Measurements from ENCODE around the gene RAPGEF1. TPM values are rescaled to one million over a fixed set of nuclear protein-coding genes. Genes with fewer than 3 reads are reported as not detected.

RAPGEF1 gene
- total RNA-seq, 1 donor from 2014 or later, result 144 TPM

- Histone ChIP-seq H3K36me3 (peaks cover 73% of the 10 kb centered on the region), H3K9me3 (no peaks in the 10 kb centered on the region), H3K4me3 (no peak overlapping the region), H3K27ac (no peak overlapping the region), H3K4me1 (peaks cover 3% of the 10 kb centered on the region), H3K27me3 (no peaks in the 10 kb centered on the region)
- TF ChIP-seq CTCF (IDR thresholded peaks at IDR 0.05), result peak; percentile 79
- peak; percentile 93 for ATAC-seq
- intact Hi-C loops (cut with DNase I), result loop anchor here (5.0 kb wide), 1 partner anchor 151 kb away; the partner anchor contains the start of gene RAPGEF1
- DNase-seq, result peak; percentile 92
Measured at GRCh38 chr9:131590907-131591844, 148.7 kb downstream of the RAPGEF1 start.

- intact Hi-C loops (cut with DNase I), result loop anchor here (5.0 kb wide), 1 partner anchor 152 kb away; the partner anchor contains the start of gene RAPGEF1
- no peak overlapping the region for H3K27ac ChIP-seq
- no peak for ATAC-seq
Measured at GRCh38 chr9:131590449-131590848, 149.4 kb downstream of the RAPGEF1 start.

GRCh38 chr9:131589993-131590392, 149.9 kb downstream of the RAPGEF1 start:
- Histone ChIP-seq H3K4me3 (no peak overlapping the region), H3K27me3 (no peaks in the 10 kb centered on the region), H3K36me3 (peaks cover 65% of the 10 kb centered on the region), H3K9me3 (no peaks in the 10 kb centered on the region), H3K27ac (no peak overlapping the region), H3K4me1 (peaks cover 3% of the 10 kb centered on the region)
- DNase-seq (no peak), ATAC-seq (no peak)
- intact Hi-C loops (cut with DNase I), result loop anchor here (5.0 kb wide), 1 partner anchor 152 kb away; the partner anchor contains the start of gene RAPGEF1
- no peak for TF ChIP-seq CTCF (IDR thresholded peaks at IDR 0.05)

More at GRCh38 chr9:131590449-131590848, 149.4 kb downstream of the RAPGEF1 start:
- DNase-seq, result no peak
- Histone ChIP-seq H3K9me3 (no peaks in the 10 kb centered on the region), H3K36me3 (peaks cover 66% of the 10 kb centered on the region), H3K4me1 (peaks cover 3% of the 10 kb centered on the region), H3K27me3 (no peaks in the 10 kb centered on the region), H3K4me3 (no peak overlapping the region)
- TF ChIP-seq CTCF (IDR thresholded peaks at IDR 0.05), result no peak

GRCh38 chr9:131589124-131589711, 150.7 kb downstream of the RAPGEF1 start:
- ATAC-seq (no peak), DNase-seq (no peak)
- H3K27ac ChIP-seq, result no peak overlapping the region
- no peaks in the 10 kb centered on the region for H3K27me3 ChIP-seq
- H3K4me3 ChIP-seq, result no peak overlapping the region
- H3K4me1 ChIP-seq, result peaks cover 7% of the 10 kb centered on the region
- peaks cover 65% of the 10 kb centered on the region for H3K36me3 ChIP-seq
- no peaks in the 10 kb centered on the region for H3K9me3 ChIP-seq
- TF ChIP-seq CTCF (IDR thresholded peaks at IDR 0.05), result no peak
- intact Hi-C loops (cut with DNase I), result no loop called here

GRCh38 chr9:131588396-131588795, 151.5 kb downstream of the RAPGEF1 start:
- Histone ChIP-seq H3K4me1 (peaks cover 7% of the 10 kb centered on the region), H3K4me3 (no peak overlapping the region), H3K27ac (no peak overlapping the region), H3K9me3 (no peaks in the 10 kb centered on the region), H3K36me3 (peaks cover 68% of the 10 kb centered on the region), H3K27me3 (no peaks in the 10 kb centered on the region)
- ATAC-seq (no peak), DNase-seq (no peak)
- intact Hi-C loops (cut with DNase I), result no loop called here
- no peak for TF ChIP-seq CTCF (IDR thresholded peaks at IDR 0.05)

Data from upper lobe of right lung (tissue), 1 donor.